BJ (cell line): Measurements from ENCODE around the gene PPM1A. TPM values are rescaled to one million over a fixed set of nuclear protein-coding genes. Genes with fewer than 3 reads are reported as not detected.

ENCODE experiments used
- CTCF ChIA-PET: fragments of 350-600 bp; formaldehyde crosslinking; extraction: SDS; loops from one replicate; lab custom pipeline; 2021; ENCODE audit warnings: antibody characterized with exemption, inconsistent platforms; lab: Yijun Ruan, JAX
- POLR2A ChIA-PET: fragments of 300-600 bp; sonication (Branson Sonifier 250); formaldehyde crosslinking; extraction: SDS; loops from one replicate; lab custom pipeline; 2021; ENCODE audit warnings: antibody characterized with exemption; lab: Charles Lee
- DNase-seq: peaks from one replicate; pipeline ENCODE4 v3.0.0-alpha.2; 2011; ENCODE audit warnings: low read depth
- H3K27me3 ChIP-seq: 2 replicates; pipeline ENCODE4 v1.6.0; 2011; ENCODE audit warnings: low read length; ENCODE audit not compliant: control insufficient read depth, insufficient read depth
- H3K36me3 ChIP-seq: 2 replicates; pipeline ENCODE4 v1.5.1; 2011; ENCODE audit warnings: low read length; ENCODE audit not compliant: control insufficient read depth, insufficient read depth
- H3K4me3 ChIP-seq: 2 replicates; pipeline ENCODE4 v1.5.1; 2011; ENCODE audit warnings: low read depth, mild to moderate bottlenecking, control low read depth, low read length
- CTCF ChIP-seq: IDR thresholded peaks from 2 replicates; pipeline ENCODE4 v1.5.1; 2011; ENCODE audit warnings: low read depth, mild to moderate bottlenecking, control low read depth, inconsistent platforms, low read length, moderate library complexity; ENCODE audit not compliant: insufficient read depth
- polyA plus RNA-seq: library from polyadenylated mRNA; depleted of rRNA; stranded (reverse); fragments of >200 nt; gene quantifications from 2 replicates; pipeline ENCODE4 v1.2.3, GENCODE V29; 2011

PPM1A gene
- polyA plus RNA-seq, 1 experiment: 18.5 TPM

GRCh38 chr14:60324837-60325236, 75.8 kb downstream of the PPM1A start:
- no peak for TF ChIP-seq CTCF
- CTCF ChIA-PET: no interaction called here
- Histone ChIP-seq H3K4me3 (no peak overlapping the region), H3K36me3 (no peaks in the 10 kb centered on the region), H3K27me3 (peaks cover 17% of the 10 kb centered on the region)
- POLR2A ChIA-PET: no interaction called here
- DNase-seq: no peak

- Histone ChIP-seq H3K4me3 (no peak overlapping the region), H3K36me3 (no peaks in the 10 kb centered on the region), H3K27me3 (peaks cover 14% of the 10 kb centered on the region)
- POLR2A ChIA-PET: no interaction called here
- CTCF ChIA-PET: no interaction called here
- no peak for DNase-seq
- no peak for TF ChIP-seq CTCF
Measured at GRCh38 chr14:60326274-60326673, 77.3 kb downstream of the PPM1A start.

- POLR2A ChIA-PET: no interaction called here
- no peak overlapping the region for H3K4me3 ChIP-seq
Measured at GRCh38 chr14:60327447-60328331, 78.7 kb downstream of the PPM1A start.

GRCh38 chr14:60328583-60328982, 79.6 kb downstream of the PPM1A start:
- peaks cover 11% of the 10 kb centered on the region for H3K27me3 ChIP-seq
- H3K36me3 ChIP-seq: no peaks in the 10 kb centered on the region
- CTCF ChIA-PET: interaction anchor here (1.0 kb wide), 1 partner anchor 21 kb away, joined by 3 read pairs; no protein-coding TSS in a partner anchor
- TF ChIP-seq CTCF: no peak
- DNase-seq: no peak
- POLR2A ChIA-PET: no interaction called here
- no peak overlapping the region for H3K4me3 ChIP-seq

More at GRCh38 chr14:60327447-60328331, 78.7 kb downstream of the PPM1A start:
- CTCF ChIA-PET: no interaction called here
- no peak for DNase-seq
- peaks cover 12% of the 10 kb centered on the region for H3K27me3 ChIP-seq
- H3K36me3 ChIP-seq: no peaks in the 10 kb centered on the region
- TF ChIP-seq CTCF: no peak

- ChIA-PET CTCF (interaction anchor here (1.0 to 3.7 kb wide), 2 partner anchors 9 to 21 kb away, joined by 3 to 11 read pairs; no protein-coding TSS in a partner anchor), POLR2A (no interaction called here)
- peaks cover 11% of the 10 kb centered on the region for H3K27me3 ChIP-seq
- no peak for DNase-seq
- no peak overlapping the region for H3K4me3 ChIP-seq
- TF ChIP-seq CTCF: no peak
- no peaks in the 10 kb centered on the region for H3K36me3 ChIP-seq
Measured at GRCh38 chr14:60329274-60329673, 80.3 kb downstream of the PPM1A start.
